Activated CD4-positive, alpha-beta T cell treated with anti-CD3 and anti-CD28 coated beads for 1 hour (primary cell): ENCODE data around the gene TOP1.
A peak's percentile ranks its signal among the peaks of the same experiment; 100 is the strongest.
"Not testable (repeated sequence)": the region's sequence is repeated elsewhere in the genome, so short reads cannot be mapped to it uniquely, and the experiment has no call there.

ENCODE experiments used
- DNase-seq: peaks from one replicate; pipeline ENCODE4 v3.0.0-alpha.2; 2020

TOP1 gene

GRCh38 chr20:41028359-41029149, at the start of gene TOP1:
TSS of gene TOP1 (plus strand) at chr20:41028822. CDS start at chr20:41029068, 246 bp downstream.
- peak; percentile 100 for DNase-seq

DNA sequence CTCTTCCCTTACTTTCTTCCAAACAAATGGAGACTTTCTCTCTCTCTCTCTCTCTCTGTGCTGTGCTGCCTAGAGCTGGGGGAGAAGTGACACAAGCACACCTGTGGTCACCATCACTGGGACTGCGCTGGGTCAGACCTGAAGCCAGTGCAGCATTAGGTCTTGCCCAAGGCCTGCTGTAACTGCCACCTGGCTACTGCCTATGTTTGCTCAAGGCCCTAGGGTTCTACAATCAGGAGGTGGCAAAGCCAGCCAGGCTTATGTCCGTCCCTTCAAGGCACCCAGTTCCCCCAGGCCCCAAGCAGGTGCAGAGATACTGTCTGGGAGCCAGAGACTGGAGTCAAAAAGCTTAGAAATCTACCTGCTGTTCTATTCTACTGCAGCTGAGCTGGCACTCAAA, 49.4 kb upstream of the TOP1 start:
- no peak for DNase-seq

- no peak for DNase-seq
Measured at GRCh38 chr20:40980106-40980827, 48.4 kb upstream of the TOP1 start.

DNA sequence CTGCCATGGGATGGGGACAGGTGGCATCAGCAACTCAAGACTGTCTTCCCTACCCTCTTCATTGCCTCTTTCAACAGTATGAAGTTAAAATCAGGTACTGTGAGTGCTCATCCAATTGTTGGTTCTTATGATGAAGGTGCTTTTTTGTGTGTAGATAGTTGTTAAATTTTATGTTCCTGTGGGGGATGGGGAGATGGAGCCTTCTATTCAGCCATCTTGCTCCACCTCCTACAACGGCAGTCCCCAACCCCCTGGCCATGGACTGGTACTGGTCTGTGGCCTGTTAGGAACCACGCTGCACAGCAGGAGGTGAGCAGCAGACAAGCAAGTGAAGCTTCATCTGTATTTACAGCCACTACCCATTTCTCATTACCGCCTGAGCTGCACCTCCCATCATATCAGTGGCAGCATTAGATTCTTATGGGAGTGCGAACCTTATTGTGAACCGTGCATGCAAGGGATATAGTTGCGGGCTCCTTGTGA, 47.8 kb upstream of the TOP1 start:
- no peak for DNase-seq

- DNase-seq = no peak
Measured at GRCh38 chr20:40982415-40983145, 46.0 kb upstream of the TOP1 start.

GRCh38 chr20:40983898-40984297, 44.7 kb upstream of the TOP1 start:
- no peak for DNase-seq

DNA sequence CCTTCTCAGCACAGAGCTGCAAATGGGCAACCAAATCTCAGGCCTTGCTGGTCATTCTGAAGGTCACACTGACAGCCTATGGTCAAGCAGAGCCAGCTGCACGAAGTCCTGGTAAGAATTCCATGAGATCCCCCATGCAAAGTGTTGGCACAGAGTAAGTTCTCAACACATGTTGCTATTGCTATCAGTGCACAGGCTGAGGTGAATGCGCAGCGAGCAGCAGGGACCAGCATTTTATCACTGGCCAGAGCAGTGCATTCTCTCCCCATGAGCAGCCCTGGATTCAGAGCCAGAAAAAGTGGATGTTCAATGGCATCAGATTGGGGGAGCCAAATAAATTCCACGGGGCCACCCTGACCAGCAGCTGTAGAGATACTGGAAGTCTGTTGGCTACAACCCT, 44.1 kb upstream of the TOP1 start:
- no peak for DNase-seq

GRCh38 chr20:40986774-40987173, 41.8 kb upstream of the TOP1 start:
- no peak for DNase-seq

DNA sequence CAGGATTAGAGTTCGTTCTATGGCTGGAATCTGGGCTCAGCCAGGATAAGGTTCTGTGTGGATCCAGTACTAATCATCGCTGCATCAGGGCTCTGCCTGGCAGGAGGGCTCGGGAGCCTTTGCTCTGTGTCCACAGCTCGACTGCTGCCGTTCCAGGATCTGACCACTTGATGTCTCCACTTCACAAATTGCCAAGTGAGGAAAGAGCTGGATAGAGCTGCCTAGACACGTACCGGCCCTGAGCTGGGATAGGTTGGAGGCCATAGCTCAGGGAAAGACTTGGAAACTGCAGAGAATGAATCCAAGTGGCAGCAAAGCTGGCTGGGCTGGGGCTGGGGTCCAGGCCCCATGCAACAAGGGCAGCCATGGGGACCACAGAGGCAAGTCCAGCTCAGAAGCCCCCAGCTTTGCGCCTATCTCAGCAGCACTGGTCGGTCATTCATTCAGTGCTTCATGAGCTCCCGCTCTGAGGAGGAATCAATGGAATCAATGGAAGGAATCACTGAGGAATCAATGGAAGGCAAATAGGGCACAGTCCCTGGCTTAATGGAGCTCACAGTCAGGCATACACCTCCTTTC, 38.0 kb upstream of the TOP1 start:
- peak; percentile 52 for DNase-seq

DNA sequence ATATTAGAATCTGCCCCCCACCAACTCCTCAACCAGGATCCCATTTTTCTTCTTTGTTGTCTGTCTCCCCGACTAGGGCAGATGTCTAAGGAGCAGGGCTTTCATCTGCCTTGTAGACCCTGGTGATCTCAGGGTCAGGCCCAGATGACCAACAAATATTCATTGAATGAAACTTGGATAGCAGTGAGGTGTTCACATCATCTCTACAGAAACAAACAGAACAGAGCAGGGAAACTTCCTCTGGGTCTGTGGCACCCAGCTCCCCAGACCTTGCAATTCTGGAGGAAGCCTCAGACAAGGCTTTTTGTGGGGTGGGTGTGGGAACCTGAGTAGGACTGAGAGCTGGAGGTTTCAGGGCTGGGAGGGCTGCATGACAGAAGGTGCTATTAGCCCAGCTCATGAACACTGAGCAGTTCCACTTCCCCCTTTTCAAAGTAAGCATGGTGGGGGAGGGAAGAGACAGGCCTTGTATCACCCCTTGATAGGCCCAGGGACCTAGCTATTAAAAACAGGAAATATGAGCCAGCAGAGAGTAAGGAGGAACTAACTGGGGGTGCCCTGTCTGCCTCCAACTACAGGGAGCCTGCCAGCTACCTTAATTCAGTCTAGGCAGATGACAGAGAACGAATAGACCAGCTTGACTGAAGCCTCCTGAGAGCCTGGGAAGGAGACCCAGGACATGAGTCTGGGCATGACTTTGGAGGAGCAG, 37.3 kb upstream of the TOP1 start:
- no peak for DNase-seq

DNA sequence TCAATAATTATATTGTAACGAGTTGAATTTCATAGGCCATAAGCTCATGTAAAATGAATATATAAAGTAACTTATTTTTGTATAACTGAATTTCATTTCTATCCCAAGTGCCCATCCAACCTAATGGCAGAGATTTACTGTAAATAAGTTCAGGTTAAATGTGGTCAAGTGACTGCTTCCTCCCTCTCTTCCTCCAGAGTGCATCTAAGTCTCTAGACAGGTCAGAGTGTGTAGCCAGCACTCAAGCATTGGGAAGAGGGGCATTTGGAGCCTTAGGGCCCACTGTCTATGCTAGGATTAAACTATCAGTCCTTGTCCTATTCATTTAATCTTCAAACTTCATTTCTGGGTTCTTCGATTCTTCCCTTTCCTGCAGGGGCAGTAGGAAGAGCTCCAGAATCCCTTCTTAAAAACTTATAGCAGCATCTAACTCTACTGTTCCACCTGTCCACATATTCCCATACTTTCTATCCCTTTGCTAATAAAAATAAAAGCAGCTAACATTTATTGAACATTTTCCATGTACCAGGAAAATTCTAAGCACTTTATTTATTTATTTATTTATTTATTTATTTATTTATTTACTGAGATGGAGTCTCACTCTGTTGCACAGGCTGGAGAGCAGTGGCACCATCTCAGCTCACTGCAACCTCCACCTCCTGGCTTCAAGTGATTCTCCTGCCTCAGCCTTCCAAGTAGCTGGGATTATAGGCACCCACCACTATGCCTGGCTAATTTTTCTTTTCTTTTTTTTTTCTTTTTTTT, 36.1 kb upstream of the TOP1 start:
- no peak for DNase-seq

DNA sequence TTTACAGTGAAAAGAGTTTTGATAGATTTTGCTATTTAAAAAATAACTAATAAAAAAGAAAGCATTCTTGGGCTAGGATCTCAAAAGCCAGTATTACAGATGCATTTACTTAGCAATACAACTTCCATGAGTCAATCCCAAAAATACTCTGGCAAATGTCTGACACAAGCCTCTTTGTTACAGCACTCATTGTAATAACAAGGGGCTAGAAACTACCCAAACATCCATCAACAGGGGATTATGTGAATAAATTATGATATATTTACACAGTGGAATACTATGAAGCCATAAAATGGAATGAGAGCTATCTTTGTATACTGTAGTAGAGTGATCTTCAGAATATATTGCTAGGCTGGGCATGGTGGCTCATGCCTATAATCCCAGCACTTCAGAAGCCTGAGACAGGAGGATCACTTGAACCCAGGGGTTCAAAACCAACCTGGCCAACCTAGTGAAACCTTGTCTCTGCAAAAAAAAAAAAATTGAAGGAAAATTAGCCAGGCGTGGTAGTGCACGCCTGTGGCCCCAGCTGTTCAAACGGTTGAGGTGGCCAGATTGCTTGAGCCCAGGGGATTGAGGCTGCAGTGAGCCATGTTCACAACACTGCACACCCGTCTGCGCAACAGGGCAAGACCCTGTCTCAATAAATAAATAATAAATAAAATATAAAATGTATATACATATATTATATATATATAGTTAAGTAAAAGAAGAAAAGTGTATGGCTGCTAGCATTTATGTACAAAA, 34.7 kb upstream of the TOP1 start:
- DNase-seq = no peak

DNA sequence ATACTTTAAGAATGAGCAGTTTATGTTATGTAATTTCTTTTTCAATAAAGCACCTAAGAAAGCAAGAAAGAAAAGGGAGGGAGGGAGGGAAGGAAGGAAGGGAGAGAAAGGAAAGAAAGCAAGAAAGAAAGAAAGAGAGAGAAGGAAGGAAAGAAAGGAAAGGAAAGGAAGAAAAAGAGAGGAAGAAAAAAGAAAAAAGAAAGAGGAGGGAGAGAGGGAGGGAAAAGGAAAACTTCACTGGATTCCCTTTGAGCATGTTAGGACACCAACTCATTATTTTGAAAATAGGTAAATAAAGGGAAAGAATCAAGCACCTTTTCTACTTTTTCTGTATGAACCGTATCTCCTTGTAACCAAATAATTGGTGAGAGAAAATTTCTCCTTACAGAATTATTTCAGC, 32.3 kb upstream of the TOP1 start:
- no peak for DNase-seq

- DNase-seq = no peak
Measured at GRCh38 chr20:40997116-40997515, 31.5 kb upstream of the TOP1 start.

DNA sequence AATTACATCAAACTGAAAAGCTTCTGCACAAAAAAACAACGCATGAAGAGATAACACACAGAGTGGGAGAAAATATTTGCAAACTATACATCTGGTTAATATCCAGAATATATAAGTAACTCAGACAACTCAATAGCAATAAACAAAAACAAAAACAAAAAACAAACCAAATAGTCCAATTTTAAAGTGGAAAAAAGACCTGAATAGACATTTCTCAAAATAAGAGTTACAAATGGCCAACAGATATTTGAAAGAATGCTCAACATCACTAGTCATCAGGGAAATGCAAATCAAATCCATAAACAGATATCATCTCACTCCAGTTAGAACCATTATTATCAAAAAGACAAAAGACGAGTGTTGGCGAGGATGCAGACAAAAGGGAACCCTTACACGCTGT, 28.8 kb upstream of the TOP1 start:
- no peak for DNase-seq

- DNase-seq = no peak
Measured at GRCh38 chr20:41000628-41001027, 28.0 kb upstream of the TOP1 start.

DNA sequence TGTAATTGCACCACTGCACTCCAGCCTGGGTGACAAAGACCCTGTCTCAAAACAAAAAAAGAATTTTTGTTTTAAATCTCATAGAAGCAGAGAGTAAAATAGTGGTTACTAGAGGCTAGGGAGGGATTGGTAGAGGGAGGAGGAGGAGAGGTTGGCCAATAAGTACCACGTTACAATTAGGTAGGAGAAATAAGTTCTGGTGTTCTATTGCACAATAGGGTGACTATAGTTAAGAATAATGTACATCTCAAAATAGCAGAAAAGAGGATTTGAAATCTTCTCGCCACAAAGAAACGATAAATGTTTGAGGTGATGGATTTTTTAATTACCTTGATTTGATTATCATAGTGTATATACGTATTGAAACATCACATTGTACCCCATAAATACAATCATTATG, 27.1 kb upstream of the TOP1 start:
- no peak for DNase-seq

DNA sequence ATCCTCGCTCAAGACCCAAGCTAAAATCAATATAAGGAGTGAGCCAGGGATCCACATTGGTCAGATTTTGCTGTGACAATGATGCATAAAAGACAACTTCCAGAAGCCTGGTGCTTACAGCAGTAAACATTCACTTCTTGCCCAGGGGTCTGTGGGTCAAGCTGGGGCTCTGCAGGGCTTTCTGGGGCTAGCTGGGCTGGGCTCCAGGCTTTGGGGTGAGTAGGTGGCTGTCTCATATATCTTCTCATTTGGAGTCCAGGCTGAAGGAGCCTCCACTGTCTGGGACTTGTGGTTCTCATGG, 25.8 kb upstream of the TOP1 start:
- DNase-seq = no peak

DNA sequence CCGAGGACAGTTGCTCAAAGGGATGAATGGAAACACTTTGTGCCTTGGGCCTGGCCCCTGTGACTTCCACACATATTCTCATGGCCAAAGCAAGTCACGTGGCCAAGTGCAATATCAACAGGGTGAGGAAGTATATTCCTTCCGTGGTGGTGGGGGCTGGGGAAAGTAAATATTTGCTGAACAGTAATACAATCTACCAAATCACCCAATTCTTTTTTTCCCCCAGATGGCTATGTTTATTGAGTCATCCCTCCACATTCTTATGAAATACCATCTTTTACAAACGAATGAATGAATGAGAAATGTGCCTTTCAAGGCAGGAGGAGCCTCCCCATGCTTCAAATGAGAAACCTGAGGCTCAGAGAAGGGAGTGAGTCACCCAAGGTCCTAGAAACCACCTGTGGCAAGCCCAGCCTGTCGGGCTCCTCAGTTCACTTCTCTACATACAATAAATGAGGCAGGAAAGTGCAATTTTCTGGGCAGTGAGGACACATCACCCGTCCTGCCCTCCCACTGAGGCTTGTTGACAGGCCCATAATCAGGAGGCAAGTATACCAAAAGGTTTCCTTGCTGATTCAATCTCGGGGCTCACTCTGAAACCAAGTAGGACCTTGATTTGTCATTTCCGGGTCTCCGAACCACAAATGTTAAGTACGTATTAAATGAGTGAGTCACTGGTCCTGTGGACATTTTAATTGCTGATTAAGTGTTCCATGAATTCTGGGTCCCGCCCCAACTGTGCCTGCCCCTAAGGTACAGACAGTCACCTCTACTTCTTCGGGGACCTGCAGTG, 25.3 kb upstream of the TOP1 start:
- DNase-seq = peak; percentile 41

- DNase-seq = not testable (repeated sequence)
Measured at GRCh38 chr20:41003936-41004294, 24.7 kb upstream of the TOP1 start.
